ENCODE measurements around the gene ZSCAN25.

DNA sequence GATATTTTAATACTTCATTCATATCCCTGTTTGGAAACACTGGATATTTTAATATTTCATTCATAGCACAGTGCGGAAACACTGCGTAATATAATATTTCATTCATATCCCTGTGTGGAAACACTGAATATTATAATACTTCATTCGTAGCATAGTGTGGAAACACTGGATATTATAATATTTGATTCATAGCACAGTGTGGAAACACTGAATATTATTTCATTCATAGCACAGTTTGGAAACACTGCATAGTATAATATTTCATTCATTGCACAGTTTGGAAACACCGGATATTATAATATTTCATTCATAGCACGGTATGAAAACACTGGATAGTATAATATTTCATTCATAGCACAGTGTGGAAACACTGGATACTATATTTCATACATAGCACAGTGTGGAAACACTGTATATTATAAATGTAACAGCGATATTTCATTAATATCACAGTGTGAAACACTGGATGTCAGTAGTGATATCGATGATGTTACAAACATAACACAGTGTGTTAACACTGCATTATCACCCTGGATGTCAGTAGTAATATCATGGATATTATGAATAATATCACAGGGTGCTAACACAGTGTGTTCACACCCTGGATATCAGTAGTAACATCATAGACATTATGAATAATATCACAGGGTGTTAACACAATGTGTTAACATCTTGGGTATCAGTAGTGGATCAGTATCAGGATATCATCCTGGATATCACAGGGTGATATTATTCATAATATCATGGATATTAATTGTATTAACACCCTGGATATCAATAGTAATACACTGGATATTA lies 21.6 kb upstream of the ZSCAN25 start:
- TF ChIP-seq POLR2AphosphoS5 (IDR thresholded peaks at IDR 0.05; ENCODE audit: low read depth, low read length) (no peak), FOXP2 (optimal IDR thresholded peaks at IDR 0.05; ENCODE audit: borderline replicate concordance, extremely low read depth, extremely low read length, insufficient read depth) (no peak)
